B cell (primary cell): ENCODE measurements around the gene MANEA.

Experiments
- CTCF ChIP-seq: fragments of 200-600 bp; IDR thresholded peaks from one replicate; pipeline ENCODE4 v1.8.0; 2022; ENCODE audit warnings: antibody characterized with exemption, mild to moderate bottlenecking
- EZH2 ChIP-seq: IDR thresholded peaks from 2 replicates; pipeline ENCODE4 v1.6.1; 2012; ENCODE audit warnings: borderline replicate concordance, low read depth, mild to moderate bottlenecking, moderate library complexity, low read length; ENCODE audit not compliant: insufficient read depth, poor library complexity, severe bottlenecking

DNA sequence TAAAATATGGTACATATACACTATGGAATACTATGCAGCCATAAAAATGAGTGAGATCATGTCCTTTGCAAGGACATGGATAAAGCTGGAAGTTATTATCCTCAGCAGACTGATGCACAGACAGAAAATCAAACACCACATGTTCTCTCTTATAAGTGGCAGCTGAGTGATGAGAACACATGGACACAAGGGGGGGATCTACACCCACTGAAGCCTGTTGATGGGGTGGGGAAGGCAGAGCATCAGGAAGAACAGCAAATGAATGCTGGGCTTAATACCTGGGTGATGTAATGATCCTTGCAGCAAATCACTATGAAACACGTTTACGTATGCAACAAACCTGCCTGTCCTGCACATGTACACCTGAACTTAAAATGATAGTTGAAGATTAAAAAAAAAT is 71.3 kb downstream of the MANEA start:
- TF ChIP-seq EZH2 (no peak), CTCF (no peak)
